GM18499 (cell line): ENCODE data around the gene ZNF530.

ENCODE experiments used
- ATAC-seq: cut with Tn5 transposase; IDR thresholded peaks from one replicate; pipeline ENCODE4 v1.9.1; 2021; ENCODE audit warnings: moderate number of reproducible peaks; ENCODE audit not compliant: insufficient read depth, unreplicated experiment

Gene ZNF530

GRCh38 chr19:57599761-57600383, at the start of gene ZNF530:
Gene ZNF530, plus strand, starts transcription at chr19:57599885. Its CDS starts 4,461 bp downstream, at chr19:57604346.
- peak; percentile 59 for ATAC-seq

- no peak for ATAC-seq
These were observed 47.3 kb upstream of the ZNF530 start for GRCh38 chr19:57552432-57552831.

- no peak for ATAC-seq
These were observed 42.0 kb upstream of the ZNF530 start for GRCh38 chr19:57557659-57558058.

- no peak for ATAC-seq
These were observed 41.2 kb upstream of the ZNF530 start for GRCh38 chr19:57558525-57558924.

- no peak for ATAC-seq
These were observed 40.7 kb upstream of the ZNF530 start for GRCh38 chr19:57559008-57559403.

GRCh38 chr19:57559404-57560025, 40.2 kb upstream of the ZNF530 start, which contains the start of gene ZNF550:
Gene ZNF550, minus strand, starts transcription at chr19:57559863. Its CDS starts 181 bp downstream, at chr19:57559682.
- peak; percentile 87 for ATAC-seq

- ATAC-seq, result no peak
These were observed 39.6 kb upstream of the ZNF530 start for GRCh38 chr19:57560049-57560491.

- no peak for ATAC-seq
These were observed 36.1 kb upstream of the ZNF530 start for GRCh38 chr19:57563547-57563946.

- ATAC-seq, result no peak
These were observed 33.1 kb upstream of the ZNF530 start for GRCh38 chr19:57566396-57567265.

- no peak for ATAC-seq
These were observed 29.0 kb upstream of the ZNF530 start for GRCh38 chr19:57570707-57571106.

- no peak for ATAC-seq
These were observed 27.2 kb upstream of the ZNF530 start for GRCh38 chr19:57572415-57572947.

- ATAC-seq, result no peak
These were observed 23.0 kb upstream of the ZNF530 start for GRCh38 chr19:57576661-57577060.

GRCh38 chr19:57578487-57579205, 21.0 kb upstream of the ZNF530 start, which contains the start of gene ZNF416:
Gene ZNF416, minus strand, starts transcription at chr19:57578911. Its CDS starts 207 bp downstream, at chr19:57578704.
- peak; percentile 91 for ATAC-seq

- ATAC-seq, result no peak
These were observed 16.6 kb upstream of the ZNF530 start for GRCh38 chr19:57583104-57583520.

GRCh38 chr19:57583521-57584416, 15.9 kb upstream of the ZNF530 start, which contains the start of gene ZIK1:
Gene ZIK1, plus strand, starts transcription at chr19:57584145. Its CDS starts 212 bp downstream, at chr19:57584357.
- no peak for ATAC-seq

- ATAC-seq, result no peak
These were observed 12.2 kb upstream of the ZNF530 start for GRCh38 chr19:57587529-57587928.

GRCh38 chr19:57599377-57599760, 316 bp upstream of the ZNF530 start:
- no peak for ATAC-seq

GRCh38 chr19:57606931-57607330, 7.2 kb downstream of the ZNF530 start:
- no peak for ATAC-seq

- ATAC-seq, result no peak
These were observed 11.4 kb downstream of the ZNF530 start for GRCh38 chr19:57611113-57611512.
